ENCODE data around the gene TCEAL5.
"Not testable (repeated sequence)": the region's sequence is repeated elsewhere in the genome, so short reads cannot be mapped to it uniquely, and the experiment has no call there.

Gene TCEAL5, protein sequence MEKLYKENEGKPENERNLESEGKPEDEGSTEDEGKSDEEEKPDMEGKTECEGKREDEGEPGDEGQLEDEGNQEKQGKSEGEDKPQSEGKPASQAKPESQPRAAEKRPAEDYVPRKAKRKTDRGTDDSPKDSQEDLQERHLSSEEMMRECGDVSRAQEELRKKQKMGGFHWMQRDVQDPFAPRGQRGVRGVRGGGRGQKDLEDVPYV

DNA sequence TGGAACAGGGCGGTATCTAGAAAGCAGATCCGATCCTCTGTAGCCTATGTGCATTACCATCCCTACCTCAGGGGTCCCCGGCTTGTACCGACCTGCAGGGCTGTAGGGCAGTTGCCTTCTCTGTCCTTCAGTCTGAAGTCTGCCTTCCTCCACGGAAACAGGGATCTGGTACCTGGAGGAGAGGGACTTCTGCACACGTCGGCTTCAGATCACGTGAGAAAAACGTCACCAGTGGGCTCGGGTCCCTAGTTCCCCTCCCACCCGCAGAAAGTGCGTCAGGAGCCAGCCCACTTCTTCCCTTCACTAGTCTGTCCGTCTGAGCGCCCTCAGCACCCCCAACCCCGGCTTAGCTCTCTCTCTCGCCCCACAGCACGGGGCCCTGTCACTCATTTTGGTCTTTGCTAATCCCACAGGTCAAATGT lies at the start of gene TCEAL5:
Gene TCEAL5 (minus strand): TSS at position 170 of the 422 bp plus-strand sequence. CDS start 2,187 bp downstream, outside the sequence.
- no peaks in the 10 kb centered on the region for H3K4me1 ChIP-seq (ENCODE audit: insufficient read depth, low read length)
- peaks cover 28% of the 10 kb centered on the region for H3K27me3 ChIP-seq (ENCODE audit: insufficient read depth, low read length)
- H3K9me3 ChIP-seq (ENCODE audit: low read length) = no peaks in the 10 kb centered on the region
- no peaks in the 10 kb centered on the region for H3K36me3 ChIP-seq (ENCODE audit: insufficient read depth, low read length)
- H2AFZ ChIP-seq (ENCODE audit: low read depth, low read length) = no peak within 1 kb of the TSS
- peak within 1 kb of the TSS; percentile 35 for H3K4me3 ChIP-seq (ENCODE audit: low read length)

- Histone ChIP-seq H3K4me1 (ENCODE audit: insufficient read depth, low read length) (no peaks in the 10 kb centered on the region), H3K9me3 (ENCODE audit: low read length) (no peaks in the 10 kb centered on the region), H3K36me3 (ENCODE audit: insufficient read depth, low read length) (no peaks in the 10 kb centered on the region), H2AFZ (ENCODE audit: low read depth, low read length) (no peak overlapping the region), H3K27me3 (ENCODE audit: insufficient read depth, low read length) (peaks cover 7% of the 10 kb centered on the region), H3K4me3 (ENCODE audit: low read length) (no peak overlapping the region)
Measured at GRCh38 chrX:103311399-103311780, 34.8 kb upstream of the TCEAL5 start.

GRCh38 chrX:103310555-103311398 lies 34.2 kb upstream of the TCEAL5 start, which contains the start of gene BEX2:
Gene BEX2 (minus strand): TSS chrX:103310990. CDS start chrX:103309976, 1,014 bp downstream.
- Histone ChIP-seq H3K4me1 (ENCODE audit: insufficient read depth, low read length) (no peaks in the 10 kb centered on the region), H3K27me3 (ENCODE audit: insufficient read depth, low read length) (peaks cover 7% of the 10 kb centered on the region), H3K4me3 (ENCODE audit: low read length) (peak within 1 kb of the TSS; percentile 60), H3K9me3 (ENCODE audit: low read length) (no peaks in the 10 kb centered on the region), H2AFZ (ENCODE audit: low read depth, low read length) (peak within 1 kb of the TSS; percentile 66), H3K36me3 (ENCODE audit: insufficient read depth, low read length) (no peaks in the 10 kb centered on the region)

- no peaks in the 10 kb centered on the region for H3K9me3 ChIP-seq (ENCODE audit: low read length)
- H3K36me3 ChIP-seq (ENCODE audit: insufficient read depth, low read length) = no peaks in the 10 kb centered on the region
- H2AFZ ChIP-seq (ENCODE audit: low read depth, low read length) = peak overlapping the region; percentile 66
- no peaks in the 10 kb centered on the region for H3K4me1 ChIP-seq (ENCODE audit: insufficient read depth, low read length)
- peaks cover 7% of the 10 kb centered on the region for H3K27me3 ChIP-seq (ENCODE audit: insufficient read depth, low read length)
- peak overlapping the region; percentile 60 for H3K4me3 ChIP-seq (ENCODE audit: low read length)
Measured at GRCh38 chrX:103309860-103310554, 33.5 kb upstream of the TCEAL5 start.

DNA sequence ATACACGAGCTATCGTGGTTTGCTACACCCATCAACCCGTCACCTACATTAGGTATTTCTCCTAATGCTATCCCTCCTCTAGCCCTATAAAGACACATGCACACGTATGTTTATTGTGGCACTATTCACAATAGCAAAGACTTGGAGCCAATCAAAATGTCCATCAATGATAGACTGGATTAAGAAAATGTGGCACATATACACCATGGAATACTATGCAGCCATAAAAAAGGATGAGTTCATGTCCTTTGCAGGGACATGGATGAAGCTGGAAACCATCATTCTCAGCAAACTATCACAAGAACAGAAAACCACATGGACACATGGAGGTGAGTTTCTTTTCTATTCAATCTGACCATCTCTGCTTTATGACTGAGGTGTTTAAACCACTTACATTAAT lies 29.1 kb upstream of the TCEAL5 start:
- not testable (repeated sequence) for H2AFZ ChIP-seq (ENCODE audit: low read depth, low read length); H3K36me3 ChIP-seq (ENCODE audit: insufficient read depth, low read length); H3K27me3 ChIP-seq (ENCODE audit: insufficient read depth, low read length); H3K4me1 ChIP-seq (ENCODE audit: insufficient read depth, low read length); H3K4me3 ChIP-seq (ENCODE audit: low read length); H3K9me3 ChIP-seq (ENCODE audit: low read length)

- Histone ChIP-seq H3K9me3 (ENCODE audit: low read length) (no peaks in the 10 kb centered on the region), H3K4me1 (ENCODE audit: insufficient read depth, low read length) (no peaks in the 10 kb centered on the region), H3K4me3 (ENCODE audit: low read length) (no peak overlapping the region), H2AFZ (ENCODE audit: low read depth, low read length) (no peak overlapping the region), H3K27me3 (ENCODE audit: insufficient read depth, low read length) (peaks cover 9% of the 10 kb centered on the region), H3K36me3 (ENCODE audit: insufficient read depth, low read length) (no peaks in the 10 kb centered on the region)
Measured at GRCh38 chrX:103304705-103305104, 28.2 kb upstream of the TCEAL5 start.

DNA sequence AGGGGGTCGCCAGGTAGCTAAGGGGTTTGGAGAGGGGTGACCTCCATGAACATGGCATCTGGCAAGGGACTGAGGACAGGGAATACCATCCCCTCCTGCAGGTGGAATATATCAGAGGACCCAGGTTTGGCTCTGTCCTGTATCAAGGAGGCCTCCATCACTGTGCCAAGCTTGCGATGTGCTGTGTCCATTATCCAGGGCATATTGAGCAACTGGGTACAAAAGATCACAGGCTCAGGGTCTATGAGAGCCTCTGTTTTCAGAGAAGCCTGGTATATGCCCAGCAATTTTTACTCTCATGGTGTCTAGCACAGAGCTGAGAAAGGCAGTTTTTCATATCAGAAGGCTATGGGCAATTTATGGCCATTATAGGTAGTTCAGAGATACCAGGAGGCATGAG lies 16.6 kb upstream of the TCEAL5 start:
- Histone ChIP-seq H3K4me1 (ENCODE audit: insufficient read depth, low read length) (no peaks in the 10 kb centered on the region), H3K36me3 (ENCODE audit: insufficient read depth, low read length) (no peaks in the 10 kb centered on the region), H3K9me3 (ENCODE audit: low read length) (no peaks in the 10 kb centered on the region), H3K27me3 (ENCODE audit: insufficient read depth, low read length) (peaks cover 7% of the 10 kb centered on the region), H2AFZ (ENCODE audit: low read depth, low read length) (no peak overlapping the region), H3K4me3 (ENCODE audit: low read length) (no peak overlapping the region)

DNA sequence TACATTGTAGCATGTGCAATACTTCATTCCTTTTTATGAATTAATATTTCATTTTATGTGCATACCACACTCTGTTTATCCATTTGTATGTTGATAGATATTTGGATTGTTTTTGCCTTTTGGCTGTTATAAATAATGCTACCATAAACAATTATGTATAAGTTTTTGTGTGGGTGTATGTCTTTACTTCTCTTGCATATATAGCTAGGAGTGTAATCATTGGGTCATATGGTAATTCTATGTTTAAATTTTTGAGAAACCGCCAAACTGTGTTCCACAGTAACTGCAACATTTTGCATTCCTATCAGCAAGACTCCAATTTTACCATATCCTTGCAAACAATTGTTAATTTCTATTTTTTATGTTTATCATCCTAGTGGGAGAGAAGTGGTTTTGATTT lies 3.1 kb upstream of the TCEAL5 start:
- no peaks in the 10 kb centered on the region for H3K9me3 ChIP-seq (ENCODE audit: low read length)
- H3K4me1 ChIP-seq (ENCODE audit: insufficient read depth, low read length) = no peaks in the 10 kb centered on the region
- H2AFZ ChIP-seq (ENCODE audit: low read depth, low read length) = no peak overlapping the region
- peaks cover 23% of the 10 kb centered on the region for H3K27me3 ChIP-seq (ENCODE audit: insufficient read depth, low read length)
- H3K36me3 ChIP-seq (ENCODE audit: insufficient read depth, low read length) = no peaks in the 10 kb centered on the region
- H3K4me3 ChIP-seq (ENCODE audit: low read length) = no peak overlapping the region

- Histone ChIP-seq H3K4me1 (ENCODE audit: insufficient read depth, low read length) (no peaks in the 10 kb centered on the region), H3K27me3 (ENCODE audit: insufficient read depth, low read length) (peaks cover 28% of the 10 kb centered on the region), H2AFZ (ENCODE audit: low read depth, low read length) (no peak overlapping the region), H3K4me3 (ENCODE audit: low read length) (peak overlapping the region; percentile 35), H3K36me3 (ENCODE audit: insufficient read depth, low read length) (no peaks in the 10 kb centered on the region), H3K9me3 (ENCODE audit: low read length) (no peaks in the 10 kb centered on the region)
Measured at GRCh38 chrX:103275947-103276567, 493 bp downstream of the TCEAL5 start.

DNA sequence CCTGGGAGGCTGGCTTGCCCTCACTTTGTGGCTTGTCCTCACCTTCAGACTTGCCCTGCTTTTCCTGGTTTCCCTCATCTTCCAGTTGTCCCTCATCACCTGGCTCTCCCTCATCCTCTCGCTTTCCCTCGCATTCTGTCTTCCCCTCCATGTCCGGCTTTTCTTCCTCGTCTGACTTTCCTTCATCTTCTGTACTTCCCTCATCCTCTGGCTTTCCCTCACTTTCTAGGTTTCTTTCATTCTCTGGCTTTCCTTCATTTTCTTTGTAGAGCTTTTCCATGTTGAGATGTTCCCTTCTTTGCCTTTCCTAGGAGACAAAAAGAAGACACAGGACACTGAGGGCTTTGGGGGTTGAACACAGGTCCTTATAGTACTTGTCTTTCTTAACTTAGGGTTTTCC lies 2.3 kb downstream of the TCEAL5 start:
- H3K9me3 ChIP-seq (ENCODE audit: low read length) = no peaks in the 10 kb centered on the region
- H3K4me3 ChIP-seq (ENCODE audit: low read length) = no peak overlapping the region
- no peak overlapping the region for H2AFZ ChIP-seq (ENCODE audit: low read depth, low read length)
- no peaks in the 10 kb centered on the region for H3K36me3 ChIP-seq (ENCODE audit: insufficient read depth, low read length)
- no peaks in the 10 kb centered on the region for H3K4me1 ChIP-seq (ENCODE audit: insufficient read depth, low read length)
- peaks cover 35% of the 10 kb centered on the region for H3K27me3 ChIP-seq (ENCODE audit: insufficient read depth, low read length)

GRCh38 chrX:103258275-103258674 lies 18.3 kb downstream of the TCEAL5 start:
- H3K9me3 ChIP-seq (ENCODE audit: low read length) = no peaks in the 10 kb centered on the region
- no peak overlapping the region for H3K4me3 ChIP-seq (ENCODE audit: low read length)
- H2AFZ ChIP-seq (ENCODE audit: low read depth, low read length) = no peak overlapping the region
- H3K27me3 ChIP-seq (ENCODE audit: insufficient read depth, low read length) = peaks cover 12% of the 10 kb centered on the region
- H3K4me1 ChIP-seq (ENCODE audit: insufficient read depth, low read length) = peaks cover 4% of the 10 kb centered on the region
- H3K36me3 ChIP-seq (ENCODE audit: insufficient read depth, low read length) = no peaks in the 10 kb centered on the region

- Histone ChIP-seq H3K4me3 (ENCODE audit: low read length) (no peak overlapping the region), H3K27me3 (ENCODE audit: insufficient read depth, low read length) (peaks cover 12% of the 10 kb centered on the region), H3K4me1 (ENCODE audit: insufficient read depth, low read length) (peaks cover 4% of the 10 kb centered on the region), H3K36me3 (ENCODE audit: insufficient read depth, low read length) (no peaks in the 10 kb centered on the region), H2AFZ (ENCODE audit: low read depth, low read length) (no peak overlapping the region), H3K9me3 (ENCODE audit: low read length) (no peaks in the 10 kb centered on the region)
Measured at GRCh38 chrX:103256651-103257050, 19.9 kb downstream of the TCEAL5 start.
